ENCODE results near the gene GAK.

The GAK gene

DNA sequence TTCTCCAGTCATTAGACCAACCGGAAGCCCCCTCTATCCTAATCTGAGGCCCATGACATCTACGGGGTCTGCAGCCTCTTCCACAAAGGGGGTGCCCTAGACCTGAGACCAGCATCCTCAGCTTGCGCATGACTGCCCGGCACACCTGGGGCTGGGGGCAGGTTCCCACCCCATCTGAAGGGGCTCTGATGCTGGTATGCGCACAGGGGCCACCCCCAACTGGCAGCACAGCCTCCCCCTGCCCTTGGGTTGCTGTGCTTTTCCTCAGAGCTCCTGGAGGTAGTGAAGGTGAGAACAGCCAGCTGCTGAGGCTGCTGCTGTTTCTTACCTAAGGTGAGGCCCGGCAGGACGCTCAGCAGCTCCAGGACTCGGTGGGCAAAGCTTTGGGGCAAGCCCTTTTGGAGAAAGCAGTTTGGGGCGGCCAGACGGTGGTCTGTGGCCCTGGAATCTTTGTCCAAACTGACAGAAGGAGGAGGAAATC lies 87.3 kb downstream of the GAK start:
- no peak for DNase-seq

DNA sequence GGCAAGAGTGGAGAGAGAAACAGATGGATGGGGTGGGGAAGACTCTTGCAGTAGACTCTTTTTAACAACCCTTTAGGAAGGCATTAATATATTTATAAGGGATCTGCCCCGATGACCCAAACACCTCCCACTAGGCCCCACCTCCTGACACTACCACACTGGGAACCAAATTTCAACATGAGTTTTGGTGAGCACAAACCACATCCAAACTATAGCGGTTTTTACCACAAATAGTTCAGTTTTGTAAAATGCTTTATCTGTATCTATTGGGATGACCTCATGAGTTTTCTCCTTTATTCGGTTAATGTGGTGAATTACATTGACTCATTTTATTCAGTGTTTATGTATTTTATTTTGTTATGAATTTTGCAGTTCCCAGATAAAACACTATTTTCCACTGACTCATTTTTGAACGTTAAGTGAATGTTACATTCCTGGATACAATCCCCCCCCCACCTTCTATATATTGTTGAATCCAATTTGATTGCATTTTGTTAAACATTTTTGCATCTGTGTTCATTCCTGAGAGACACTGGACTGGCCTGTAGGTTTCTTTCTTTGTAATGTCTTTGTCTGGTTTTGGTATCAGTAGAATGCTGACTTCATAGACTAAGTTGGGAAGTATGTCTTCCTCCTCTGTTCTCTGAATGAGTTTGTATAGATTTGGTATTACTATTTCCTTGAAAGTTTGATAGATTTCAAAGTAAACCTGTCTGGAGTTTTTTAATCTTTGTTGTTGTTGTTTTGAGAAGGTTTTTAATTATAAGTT lies 92.3 kb downstream of the GAK start:
- no peak for DNase-seq

DNA sequence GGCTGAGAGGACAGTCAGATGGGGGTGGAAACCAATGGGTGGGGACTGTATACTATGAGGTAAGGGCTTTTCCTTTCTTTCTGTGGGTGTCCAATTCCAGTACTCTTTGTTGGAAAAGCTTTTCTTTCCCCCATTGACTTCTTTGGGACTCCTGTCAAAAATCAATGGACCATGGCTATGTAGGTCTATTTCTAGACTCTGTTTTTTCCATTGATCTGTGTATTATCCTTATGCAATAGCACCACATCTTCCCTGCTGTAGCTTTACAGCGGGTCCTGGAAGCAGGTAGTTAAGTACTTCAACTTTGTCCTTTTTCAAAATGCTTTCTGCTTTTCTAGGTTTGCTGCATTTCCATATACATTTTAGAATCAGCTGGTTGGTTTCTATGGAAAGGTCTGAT lies 94.3 kb downstream of the GAK start:
- DNase-seq: no peak

DNA sequence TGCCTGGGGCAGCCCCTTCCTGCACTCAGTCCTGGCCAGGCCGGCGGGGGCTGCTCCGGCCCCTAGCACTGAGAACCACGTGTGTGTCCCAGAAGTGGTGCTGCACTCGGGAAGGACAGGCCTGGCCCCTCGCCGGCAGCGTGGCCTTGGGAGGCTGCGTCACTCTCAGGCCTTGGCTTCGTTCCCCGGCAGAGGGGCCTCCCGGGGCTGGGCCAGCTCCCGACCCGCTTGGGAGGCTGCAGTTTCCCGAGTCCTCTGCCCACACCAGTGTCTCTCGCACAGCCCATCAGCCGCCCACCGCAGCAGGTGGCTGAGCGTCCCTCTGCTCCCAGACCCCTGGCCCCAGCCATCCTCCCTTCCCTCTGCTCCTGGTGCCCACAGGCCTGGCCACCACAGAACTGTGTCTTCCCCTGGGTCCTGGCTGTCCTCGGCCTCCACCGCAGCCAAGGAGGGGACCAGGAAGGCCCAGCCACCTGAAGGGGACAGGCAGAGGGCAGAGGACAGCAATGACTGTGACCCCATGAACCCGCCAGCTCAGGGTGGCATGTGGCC lies 95.3 kb downstream of the GAK start:
- DNase-seq: no peak

DNA sequence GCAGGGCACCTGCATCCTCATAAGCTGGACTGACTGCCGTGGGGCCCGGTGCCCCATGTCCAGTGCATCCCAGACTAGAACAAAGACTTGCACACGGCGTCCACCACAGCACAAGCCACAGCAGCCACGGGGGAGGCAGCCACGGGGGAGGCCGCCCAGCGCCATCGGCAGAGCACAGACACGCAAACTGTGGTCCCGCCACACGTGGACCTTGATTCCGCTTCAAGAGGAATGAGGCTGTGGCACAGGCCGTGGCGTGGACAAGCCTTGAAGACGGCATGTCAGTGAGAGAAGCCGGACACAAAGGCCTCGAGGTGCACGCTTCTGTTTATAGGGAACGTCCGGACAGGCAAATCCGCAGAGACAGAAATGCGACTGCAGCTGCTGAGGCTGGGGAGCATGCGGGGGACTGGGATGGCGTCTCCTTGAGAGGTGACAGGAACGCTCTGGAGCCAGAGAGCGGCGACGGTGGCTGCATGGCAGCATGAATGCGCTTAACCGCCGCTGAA lies 96.1 kb downstream of the GAK start:
- DNase-seq: no peak

DNA sequence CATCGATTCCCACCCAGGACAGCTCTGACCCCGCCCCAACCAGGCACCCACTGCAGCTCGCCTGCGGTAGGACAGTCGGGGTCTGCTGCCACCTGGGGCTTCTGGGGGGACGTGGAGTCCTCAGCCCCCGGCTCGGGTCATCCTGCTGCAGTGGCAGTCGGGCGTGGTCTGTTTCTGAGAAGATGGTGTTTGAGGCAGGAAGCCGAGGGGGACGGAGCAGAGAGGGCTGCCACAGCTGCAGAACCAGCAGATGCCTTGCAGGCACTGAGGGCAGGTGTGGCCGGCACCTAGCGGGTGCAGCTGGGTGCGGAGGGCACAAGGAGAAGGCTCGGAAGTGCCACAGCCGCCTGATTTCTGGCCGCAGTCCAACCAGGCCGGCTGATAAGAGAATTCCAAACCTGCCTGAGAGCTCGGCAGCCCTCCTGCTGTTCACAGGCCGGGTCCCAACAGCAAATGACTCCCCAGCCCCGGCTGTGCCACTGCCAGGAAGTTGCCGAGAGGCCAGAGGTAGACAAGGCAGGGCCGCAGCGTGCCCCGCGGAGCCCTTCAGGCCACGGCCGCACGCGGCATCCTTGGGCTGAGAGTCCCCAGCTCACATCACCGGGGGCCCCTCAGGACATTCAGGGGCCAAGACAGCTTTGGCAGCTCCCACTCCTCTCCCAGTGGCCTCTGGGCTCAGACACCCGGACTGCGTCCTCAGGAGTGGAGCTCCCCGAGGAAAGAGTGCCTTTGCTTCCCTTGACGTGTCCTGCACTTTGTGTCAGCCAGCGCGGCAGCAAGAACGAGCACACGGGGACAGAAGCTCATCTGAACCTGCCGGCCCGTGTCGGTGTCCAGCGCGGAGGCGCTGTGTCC lies 96.7 kb downstream of the GAK start:
- no peak for DNase-seq

DNA sequence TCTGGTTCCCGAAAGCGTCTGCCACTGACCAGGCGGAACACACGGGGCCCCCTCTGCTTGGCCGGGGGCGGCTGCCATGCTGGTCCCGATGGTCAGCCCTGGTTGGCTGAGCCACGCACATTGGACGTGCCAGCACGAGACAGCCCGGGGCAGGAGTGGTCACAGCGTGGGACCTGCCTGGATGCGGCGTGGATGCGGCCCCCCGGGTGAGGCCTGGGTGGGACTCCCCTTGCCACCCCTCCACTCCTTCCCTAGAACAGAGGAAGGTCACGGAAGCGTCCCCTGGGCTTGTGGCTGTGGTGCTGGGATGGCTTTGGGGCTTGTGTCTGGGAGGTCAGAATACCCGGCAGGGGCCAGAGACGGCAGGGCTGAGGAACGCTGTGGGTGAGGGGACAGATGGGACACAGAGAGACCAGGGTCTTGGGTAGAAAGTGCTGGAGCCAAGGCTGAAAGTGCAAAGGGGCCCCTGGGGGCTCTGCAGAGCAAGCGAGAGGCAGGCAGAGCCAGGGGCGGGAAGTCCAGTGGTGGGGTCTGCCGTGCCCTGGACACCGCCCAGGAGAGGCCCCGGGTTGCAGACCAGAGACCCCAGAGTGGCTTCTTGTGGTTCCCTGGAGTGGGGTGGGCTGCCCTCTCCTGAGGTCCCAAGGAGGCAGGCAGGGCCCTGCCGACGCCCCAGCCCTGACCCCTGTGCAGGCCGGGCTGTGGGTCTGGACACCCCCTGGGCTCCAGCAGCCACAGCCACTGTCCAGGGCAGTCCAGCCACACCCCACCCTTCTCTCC lies 97.6 kb downstream of the GAK start:
- no peak for DNase-seq

DNA sequence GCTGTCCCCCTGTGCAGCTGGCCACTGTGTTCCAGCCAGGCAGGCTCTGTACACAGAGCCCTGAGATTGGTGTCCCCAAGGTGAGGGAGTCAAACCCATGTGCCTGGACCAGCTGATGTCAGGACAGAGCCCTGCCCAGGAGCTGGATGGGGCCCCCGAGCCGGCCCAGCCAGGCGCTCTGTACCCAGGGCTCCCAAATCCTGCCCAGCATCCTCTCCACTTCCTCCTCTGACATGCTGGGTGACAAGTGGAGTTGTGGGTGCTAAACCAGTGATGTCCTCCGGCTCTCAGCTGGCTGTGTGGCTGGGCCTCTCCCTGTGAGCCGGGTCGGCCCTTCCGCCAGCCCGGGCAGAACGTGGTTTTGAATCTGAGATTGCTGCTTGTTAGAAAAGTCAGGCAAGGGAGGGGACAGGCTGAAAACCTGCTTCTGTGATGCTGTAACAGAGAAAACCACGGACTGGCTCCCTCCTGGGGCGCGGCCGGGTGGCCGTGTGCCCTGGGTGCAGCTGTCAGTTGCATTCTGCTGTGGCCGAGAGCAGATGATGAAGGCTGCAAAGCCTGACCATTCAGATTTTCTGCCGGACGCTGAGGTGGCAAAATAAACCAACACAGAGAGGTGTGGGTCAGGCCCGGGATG lies 98.3 kb downstream of the GAK start:
- DNase-seq: no peak

DNA sequence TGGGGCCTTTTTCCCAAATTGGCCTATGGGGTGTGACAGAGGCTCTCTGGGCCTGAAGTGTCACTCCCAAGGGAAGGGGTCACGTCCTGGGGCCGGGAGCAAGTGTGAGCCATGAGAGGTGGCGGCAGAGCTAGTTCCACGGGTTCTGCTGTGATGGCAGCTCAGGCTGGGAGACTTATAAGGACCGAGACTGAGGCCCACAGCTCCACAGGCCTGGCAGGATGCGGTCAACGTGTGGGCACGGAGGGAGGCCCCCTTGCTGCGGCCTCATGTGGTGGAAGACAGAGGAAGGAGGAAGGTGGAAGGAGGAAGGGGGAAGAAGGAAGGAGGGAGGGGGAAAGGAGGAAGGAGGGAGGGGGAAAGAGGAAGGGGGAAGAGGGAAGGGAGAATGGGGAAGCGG lies 99.0 kb downstream of the GAK start:
- no peak for DNase-seq

DNA sequence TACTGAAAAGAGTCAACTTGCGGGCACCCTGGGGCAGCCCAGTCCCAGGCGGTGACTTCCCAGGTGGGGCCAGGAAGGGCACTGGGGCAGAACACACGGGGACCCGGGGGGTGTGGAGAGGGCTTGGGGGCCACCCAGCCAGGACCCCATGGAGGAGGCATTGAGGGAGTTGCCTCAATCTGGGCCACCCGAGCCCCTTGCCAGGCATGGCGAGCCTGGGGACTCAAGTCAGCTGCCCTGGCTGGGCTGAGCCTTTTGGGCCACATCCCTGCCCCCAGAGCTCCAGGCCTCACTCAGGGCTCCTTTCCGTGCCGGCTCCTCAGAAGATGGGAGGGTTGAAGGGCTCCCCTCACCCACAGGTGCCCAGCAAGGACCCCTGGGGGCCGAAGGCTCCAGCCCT lies 99.6 kb downstream of the GAK start:
- DNase-seq: no peak

DNA sequence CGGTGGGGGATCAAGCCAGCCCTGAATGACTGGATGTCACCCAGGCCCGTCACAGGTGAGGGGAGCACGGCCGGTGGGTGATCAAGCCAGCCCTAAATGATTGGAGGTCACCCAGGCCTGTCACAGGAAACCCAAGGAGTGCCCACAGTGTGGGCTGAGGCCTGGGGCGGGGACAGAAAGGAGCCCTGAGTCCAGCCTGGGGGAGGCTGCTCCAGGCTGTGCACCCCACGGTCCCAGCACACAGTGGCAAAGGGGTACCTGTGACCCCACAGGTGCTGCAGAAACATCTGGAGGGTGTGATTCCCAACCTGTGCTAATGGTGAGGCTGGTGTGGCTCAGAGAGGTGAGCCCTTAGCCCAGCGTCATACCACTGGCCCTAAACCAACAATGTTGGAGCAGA lies 100.0 kb downstream of the GAK start:
- no peak for DNase-seq

DNA sequence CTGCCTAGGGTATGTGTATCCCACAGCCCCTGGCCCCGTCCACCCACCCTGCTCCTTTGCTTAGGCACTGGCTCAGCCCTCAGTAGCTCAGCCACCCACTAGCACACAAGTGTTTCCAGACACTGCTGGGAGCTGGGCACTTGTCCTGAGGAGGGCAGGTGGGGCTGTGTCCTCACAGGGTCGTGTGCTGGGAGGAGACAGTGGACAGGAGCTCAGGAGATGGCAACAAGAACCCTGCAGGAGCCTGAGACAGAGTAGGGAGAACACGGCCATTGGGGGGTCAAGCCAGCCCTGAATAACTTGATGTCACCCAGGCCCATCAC lies 100.7 kb downstream of the GAK start:
- no peak for DNase-seq

DNA sequence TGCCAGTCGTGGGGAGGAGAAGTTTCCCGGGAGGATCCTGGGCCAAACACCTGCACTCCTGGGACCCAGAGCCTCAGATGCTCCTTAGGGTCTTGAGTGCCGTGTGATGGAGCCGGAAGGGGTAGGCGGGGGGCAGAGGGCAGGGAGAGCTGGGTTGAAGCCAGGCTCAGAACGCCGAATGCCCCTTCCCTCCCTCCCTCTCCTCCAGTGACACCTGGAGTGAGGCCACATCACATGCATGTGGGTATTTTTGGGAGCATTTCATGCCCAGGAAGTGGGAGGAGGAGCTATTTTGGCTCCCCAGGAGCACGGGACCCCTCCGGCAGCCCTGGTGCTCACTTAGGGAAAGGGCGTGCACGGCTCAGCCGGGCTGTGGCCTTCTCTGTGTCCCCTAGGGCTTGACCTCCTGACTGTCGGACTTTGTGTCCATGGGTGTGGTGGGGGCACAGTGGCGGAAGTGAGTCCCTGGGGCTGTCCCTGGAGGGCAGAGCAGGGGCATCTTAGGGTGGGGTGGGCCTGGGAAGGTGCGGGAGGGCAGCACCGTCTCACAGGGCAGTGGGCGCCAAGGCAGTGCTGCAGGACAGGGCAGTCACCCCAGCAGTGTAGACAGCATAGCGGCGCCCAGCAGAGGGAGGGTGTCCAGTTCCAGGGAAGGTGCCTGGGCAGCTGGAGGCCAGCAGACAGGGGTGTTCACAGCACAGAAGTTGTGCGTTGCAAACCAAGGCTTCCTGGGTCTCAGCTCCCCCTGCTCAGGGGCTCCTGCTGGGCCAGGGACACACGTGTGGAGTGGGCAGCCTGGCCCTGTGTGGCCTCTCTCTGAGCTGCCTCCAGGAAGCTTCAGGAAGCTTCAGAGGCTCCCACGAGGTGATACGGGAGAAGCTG lies 101.3 kb downstream of the GAK start:
- no peak for DNase-seq

DNA sequence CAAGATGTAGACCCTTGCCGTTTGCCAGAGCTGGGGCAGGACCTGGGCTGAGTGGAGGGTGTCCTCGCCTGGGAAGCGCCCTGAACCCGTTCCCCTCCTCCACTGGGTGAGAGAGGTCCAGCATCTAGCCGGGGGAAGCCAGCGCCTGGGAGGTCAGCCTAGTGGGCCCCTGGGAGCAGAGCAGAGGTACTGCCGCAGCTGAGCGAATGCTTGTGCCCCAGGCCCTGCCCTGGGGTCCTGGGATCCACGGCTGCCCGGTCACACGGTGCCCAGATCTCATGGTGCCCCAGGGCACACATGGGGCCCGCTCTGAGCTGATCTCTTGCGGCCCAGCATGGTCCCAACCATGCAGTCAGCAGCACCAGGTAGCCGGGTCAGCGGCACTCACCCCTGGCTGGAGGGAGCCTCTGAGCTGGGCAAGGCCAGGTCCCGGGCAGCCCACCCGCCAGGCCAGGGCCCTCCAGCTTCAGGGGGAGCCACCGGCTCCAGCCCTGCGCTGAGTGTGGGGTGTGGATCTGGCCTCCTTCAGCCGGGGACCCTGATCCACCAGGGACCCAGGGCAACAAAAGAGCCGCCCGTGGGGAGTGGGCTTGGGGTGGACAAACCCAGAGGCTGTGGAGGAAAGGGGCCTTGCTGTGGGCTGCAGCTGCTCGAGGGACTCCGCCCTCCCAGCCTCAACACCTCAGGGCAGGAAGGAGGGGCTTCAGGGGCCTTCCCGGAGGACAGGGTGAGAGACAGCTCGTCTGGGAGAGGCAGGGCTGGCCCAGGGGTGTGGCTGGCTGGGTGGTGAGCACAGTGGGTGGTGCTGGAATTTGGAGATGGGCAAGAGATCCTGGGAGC lies 102.1 kb downstream of the GAK start:
- no peak for DNase-seq

DNA sequence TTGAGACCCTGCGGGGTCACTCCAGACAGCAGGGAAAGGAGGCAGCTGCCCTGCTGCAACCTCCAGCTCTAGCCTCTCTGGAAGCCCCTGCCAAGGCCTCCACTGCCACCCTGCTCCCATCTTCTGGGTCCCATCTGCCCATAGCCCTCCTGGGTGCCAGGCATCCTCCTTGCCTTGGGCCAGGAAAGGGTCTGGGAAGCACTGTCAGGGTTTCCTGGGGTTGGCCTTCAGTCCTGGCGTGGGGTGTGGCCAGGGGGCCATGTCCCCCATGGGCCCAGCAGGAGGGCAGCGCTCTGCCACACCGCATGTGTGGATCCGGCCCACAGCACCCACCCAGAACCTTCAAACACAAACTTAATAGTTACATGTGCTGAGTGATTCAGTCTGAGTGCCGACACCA lies 102.8 kb downstream of the GAK start:
- no peak for DNase-seq

DNA sequence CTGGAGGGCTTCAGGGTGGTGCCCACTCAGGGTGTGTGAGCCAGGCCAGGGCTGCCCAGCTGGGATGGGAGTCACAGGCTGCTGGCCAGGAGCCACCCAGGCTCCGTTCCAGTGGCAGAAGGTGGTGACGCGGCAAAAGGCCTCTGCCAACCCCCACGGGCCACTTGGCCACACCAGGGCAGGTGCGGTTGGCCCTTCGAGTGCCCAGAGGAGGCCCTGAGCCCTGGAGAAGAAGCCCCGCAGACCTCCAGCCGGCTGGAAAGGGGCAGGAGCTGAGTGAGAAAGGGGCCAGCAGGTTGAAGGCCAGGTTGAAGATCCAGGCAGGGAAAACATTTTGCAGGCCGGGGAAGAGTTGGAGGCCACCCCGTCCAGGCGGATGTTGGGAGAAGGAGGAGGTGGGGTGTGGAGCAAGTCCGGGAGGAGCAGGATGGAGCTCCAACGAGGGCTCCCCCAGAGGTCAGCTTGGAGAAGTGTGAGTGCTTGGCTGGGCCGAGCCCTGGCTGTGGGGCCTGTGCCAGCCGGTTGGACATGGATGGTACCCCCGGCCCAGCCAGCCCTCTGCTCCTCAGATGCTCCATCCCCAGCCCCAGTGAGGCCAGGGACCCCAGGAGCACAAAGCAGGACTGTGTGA lies 103.4 kb downstream of the GAK start:
- DNase-seq: no peak

DNA sequence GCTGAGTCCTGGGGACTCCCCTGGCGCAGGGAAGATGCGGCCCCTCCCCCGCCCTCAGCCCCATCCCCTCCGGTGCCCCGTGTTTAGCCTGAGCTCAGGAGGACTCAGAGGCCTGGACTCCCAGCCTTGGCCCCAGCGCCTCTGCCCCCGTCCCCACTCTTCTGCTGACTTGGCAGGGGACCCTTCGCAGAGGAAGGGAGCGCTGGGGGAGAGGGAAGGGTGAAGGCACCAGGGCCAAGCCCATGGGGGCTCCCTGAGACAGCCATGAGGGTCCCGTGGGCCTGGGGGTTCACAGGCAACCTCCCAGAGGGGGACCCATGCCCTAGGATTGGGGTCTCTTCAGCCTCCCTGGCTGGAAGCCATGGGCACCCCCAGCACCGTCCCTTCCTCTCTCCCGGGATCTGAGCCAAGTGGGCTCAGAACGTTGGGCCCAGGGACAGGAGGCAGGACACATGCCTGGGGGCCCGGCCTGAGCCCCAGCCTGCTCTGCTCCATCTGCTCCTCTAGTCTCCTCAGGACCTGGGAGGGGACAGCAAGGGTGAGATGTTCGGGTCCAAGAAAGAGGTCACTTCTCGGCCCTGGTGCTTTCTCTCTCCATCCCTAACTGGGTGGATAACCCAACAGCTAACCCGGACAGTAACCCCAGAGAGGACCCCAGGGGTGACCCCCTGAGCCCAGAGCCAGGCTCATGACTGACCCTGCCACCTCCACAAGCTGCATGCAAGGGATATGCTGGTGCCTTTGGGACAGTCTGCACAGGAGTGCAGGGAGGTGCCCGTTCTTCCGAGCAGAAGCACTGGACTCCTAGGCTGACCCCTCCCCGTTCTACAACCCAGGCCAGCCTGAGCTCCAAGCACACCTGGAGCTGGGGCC lies 104.7 kb downstream of the GAK start:
- DNase-seq: no peak

DNA sequence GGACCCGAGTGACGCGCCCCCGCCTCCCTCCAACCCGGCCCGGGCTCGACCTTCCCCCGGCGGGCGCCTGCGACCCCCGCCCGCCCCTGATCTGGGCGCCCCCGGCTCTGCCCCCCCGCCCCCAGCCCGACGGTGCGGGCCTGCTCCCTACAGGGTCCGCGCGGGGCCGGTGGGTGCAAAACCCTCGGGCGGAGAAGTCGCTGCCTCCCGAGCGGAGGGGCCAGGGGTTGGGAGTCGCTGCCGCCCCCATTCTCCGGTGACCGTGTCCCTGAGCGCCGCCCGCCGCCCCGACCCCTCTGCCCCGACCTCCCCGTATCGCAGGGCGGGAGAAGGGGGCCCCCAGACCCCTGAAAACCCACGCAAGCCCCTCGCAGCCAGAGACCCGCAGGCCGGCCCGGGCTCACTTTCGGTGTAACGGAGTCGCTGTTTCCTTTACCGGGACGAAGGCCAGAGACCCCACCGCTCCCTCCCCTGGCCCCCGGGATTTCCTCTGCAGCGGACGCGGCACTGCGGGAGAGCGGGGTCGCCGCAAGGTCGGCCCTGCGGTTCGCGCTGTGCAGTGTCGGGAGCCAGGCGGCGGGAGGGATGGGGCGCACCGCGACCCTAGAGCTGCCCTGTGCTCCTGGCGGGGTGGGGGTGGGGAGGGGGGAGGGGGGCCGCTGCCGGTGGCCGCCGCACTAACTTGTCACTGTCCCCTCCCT lies 105.5 kb downstream of the GAK start:
- DNase-seq: no peak
